Esophagus muscularis mucosa (tissue), 4 donors: ENCODE measurements around the gene UBE2B. TPM values are rescaled to one million over a fixed set of nuclear protein-coding genes. Genes with fewer than 3 reads are reported as not detected.

ENCODE experiments used
- DNase-seq: peaks from one replicate; pipeline ENCODE4 v3.0.0-alpha.2; 2017; ENCODE audit errors: extremely low spot score
- H3K27ac ChIP-seq, 4 donors: fragments of 200-600 bp; sonication (generic); replicated peaks in 1 of 4; 1 replicate in 3 of 4; 2 replicates in 1 of 4; pipeline ENCODE4 v1.5.1; 2016 to 2019; ENCODE audit warnings: mild to moderate bottlenecking in 1 of 4
- H3K27me3 ChIP-seq, 4 donors: fragments of 200-600 bp; sonication (generic); one replicate each; pipeline versions ENCODE4 v1.5.1 to v1.6.0; 2016 to 2019
- H3K36me3 ChIP-seq, 4 donors: fragments of 200-600 bp; sonication (generic); one replicate each; pipeline ENCODE4 v1.5.1; 2016 to 2019
- H3K4me1 ChIP-seq, 4 donors: fragments of 200-600 bp; sonication (generic); one replicate each; pipeline ENCODE4 v1.5.1; 2016 to 2019
- H3K4me3 ChIP-seq, 4 donors: fragments of 200-600 bp; sonication (generic); 1 replicate in 2 of 4; 2 replicates in 2 of 4; pipeline ENCODE4 v1.5.1; 2016 to 2019; ENCODE audit warnings: mild to moderate bottlenecking in 4 of 4, moderate library complexity in 1 of 4
- H3K9me3 ChIP-seq, 4 donors: fragments of 200-600 bp; sonication (generic); 1 replicate in 3 of 4; 2 replicates in 1 of 4; pipeline ENCODE4 v1.5.1; 2016 to 2019
- CTCF ChIP-seq, 3 experiments: fragments of 200-600 bp in 2 of 3; fragments of 450-650 bp in 1 of 3; sonication (generic) in 2 of 3; IDR thresholded peaks; one replicate each; pipeline ENCODE4 v1.5.1; 2017 to 2019; ENCODE audit warnings: antibody characterized with exemption in 3 of 3, mild to moderate bottlenecking in 2 of 3, moderate library complexity in 1 of 3
- EP300 ChIP-seq: sonication (generic); formaldehyde crosslinking; IDR thresholded peaks from one replicate; pipeline ENCODE4 v1.6.1; 2017; ENCODE audit warnings: antibody characterized with exemption
- POLR2A ChIP-seq: fragments of 450-650 bp; IDR thresholded peaks from one replicate; pipeline ENCODE4 v1.6.1; 2017; ENCODE audit warnings: antibody characterized with exemption, moderate library complexity, mild to moderate bottlenecking, low read depth
- POLR2AphosphoS5 ChIP-seq, 2 donors: sonication (generic); formaldehyde crosslinking; IDR thresholded peaks; one replicate each; pipeline ENCODE4 v1.6.1; 2017; ENCODE audit warnings: antibody characterized with exemption in 2 of 2
- WGBS: methylation state at CpG from one replicate; pipeline ENCODE4 v1.1.5; 2018; 5-methylcytosine and 5-hydroxymethylcytosine counted together
- intact Hi-C: fragments of 100-400 bp; cut with DNase I; formaldehyde crosslinking; loops from one replicate; pipeline ENCODE4 v1.15.1; 2023
- total RNA-seq, 4 donors: library from RNA; depleted of rRNA; stranded (reverse); fragments of >200 nt; gene quantifications; one replicate each; pipeline versions ENCODE4 v1.1.0 to v1.2.1, GENCODE V29; 2016

The UBE2B gene
- total RNA-seq, 4 donors from 2014 or later = 38.2 to 96.3 (median 52.3) TPM

GRCh38 chr5:134426361-134426760, 55.0 kb downstream of the UBE2B start:
- no peak for DNase-seq
- TF ChIP-seq POLR2A = no peak
- no peak for TF ChIP-seq CTCF (IDR thresholded peaks at IDR 0.05)
- TF ChIP-seq EP300 = no peak
- no peak for TF ChIP-seq POLR2AphosphoS5 (IDR thresholded peaks at IDR 0.05)
- H3K9me3 ChIP-seq = no peaks in the 10 kb centered on the region
- intact Hi-C loops = no loop called here
- no peak overlapping the region for H3K27ac ChIP-seq
- H3K27me3 ChIP-seq = no peaks in the 10 kb centered on the region
- no peaks in the 10 kb centered on the region for H3K4me1 ChIP-seq
- no peaks in the 10 kb centered on the region for H3K36me3 ChIP-seq
- no peak overlapping the region for H3K4me3 ChIP-seq
- WGBS = 84% methylated on average over 7 of the region's 7 CpGs

- intact Hi-C loops = no loop called here
- WGBS = 68% methylated on average over 9 of the region's 9 CpGs
- DNase-seq = no peak
- Histone ChIP-seq H3K9me3 (no peaks in the 10 kb centered on the region), H3K27me3 (no peaks in the 10 kb centered on the region), H3K4me1 (no peaks in the 10 kb centered on the region), H3K36me3 (no peaks in the 10 kb centered on the region), H3K4me3 (no peak overlapping the region), H3K27ac (no peak overlapping the region)
- TF ChIP-seq POLR2AphosphoS5 (IDR thresholded peaks at IDR 0.05) (no peak), POLR2A (no peak), EP300 (no peak), CTCF (IDR thresholded peaks at IDR 0.05) (no peak)
Observed at GRCh38 chr5:134427540-134428041, 56.2 kb downstream of the UBE2B start.

- Histone ChIP-seq H3K27me3 (no peaks in the 10 kb centered on the region), H3K9me3 (no peaks in the 10 kb centered on the region), H3K4me1 (no peaks in the 10 kb centered on the region), H3K36me3 (no peaks in the 10 kb centered on the region), H3K4me3 (no peak overlapping the region), H3K27ac (no peak overlapping the region)
- 79% methylated on average over 5 of the region's 5 CpGs for WGBS
- DNase-seq = no peak
- no peak for TF ChIP-seq CTCF (IDR thresholded peaks at IDR 0.05)
- no peak for TF ChIP-seq POLR2AphosphoS5 (IDR thresholded peaks at IDR 0.05)
- TF ChIP-seq EP300 = no peak
- TF ChIP-seq POLR2A = no peak
- intact Hi-C loops = no loop called here
Observed at GRCh38 chr5:134430001-134430569, 58.7 kb downstream of the UBE2B start.

- H3K9me3 ChIP-seq = no peaks in the 10 kb centered on the region
- TF ChIP-seq EP300 (no peak), POLR2AphosphoS5 (IDR thresholded peaks at IDR 0.05) (no peak), POLR2A (no peak), CTCF (IDR thresholded peaks at IDR 0.05) (no peak)
- no peak overlapping the region for H3K4me3 ChIP-seq
- intact Hi-C loops = no loop called here
- H3K4me1 ChIP-seq = peaks cover 13 to 19% (median 15%) of the 10 kb centered on the region in 4 donors
- WGBS = 94% methylated on average over 4 of the region's 4 CpGs
- no peaks in the 10 kb centered on the region for H3K27me3 ChIP-seq
- no peak for DNase-seq
- H3K36me3 ChIP-seq = no peaks in the 10 kb centered on the region
- no peak overlapping the region for H3K27ac ChIP-seq
Observed at GRCh38 chr5:134432174-134432573, 60.8 kb downstream of the UBE2B start.
